ENCODE data around the gene ACTR8.

The ACTR8 gene

DNA sequence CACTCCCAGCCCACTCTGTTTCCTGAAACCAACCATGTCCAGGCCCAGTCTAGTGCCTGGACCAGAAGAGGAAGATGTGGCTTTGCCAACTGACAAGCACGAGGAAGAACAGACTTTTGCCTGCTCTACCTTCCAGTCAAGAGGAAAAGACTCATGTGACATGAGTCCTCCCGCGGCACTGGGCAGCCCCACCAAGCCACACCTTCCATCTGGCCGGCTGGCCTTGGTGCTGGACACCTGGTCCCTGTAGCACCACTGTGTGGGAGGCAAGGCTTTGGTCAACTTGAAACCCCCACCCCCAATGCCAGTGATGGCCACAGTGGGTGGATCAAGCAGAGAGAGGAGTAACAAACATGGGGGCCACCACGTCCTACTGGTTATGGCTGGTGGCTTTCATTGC is 48.3 kb downstream of the ACTR8 start:
- DNase-seq = no peak

DNA sequence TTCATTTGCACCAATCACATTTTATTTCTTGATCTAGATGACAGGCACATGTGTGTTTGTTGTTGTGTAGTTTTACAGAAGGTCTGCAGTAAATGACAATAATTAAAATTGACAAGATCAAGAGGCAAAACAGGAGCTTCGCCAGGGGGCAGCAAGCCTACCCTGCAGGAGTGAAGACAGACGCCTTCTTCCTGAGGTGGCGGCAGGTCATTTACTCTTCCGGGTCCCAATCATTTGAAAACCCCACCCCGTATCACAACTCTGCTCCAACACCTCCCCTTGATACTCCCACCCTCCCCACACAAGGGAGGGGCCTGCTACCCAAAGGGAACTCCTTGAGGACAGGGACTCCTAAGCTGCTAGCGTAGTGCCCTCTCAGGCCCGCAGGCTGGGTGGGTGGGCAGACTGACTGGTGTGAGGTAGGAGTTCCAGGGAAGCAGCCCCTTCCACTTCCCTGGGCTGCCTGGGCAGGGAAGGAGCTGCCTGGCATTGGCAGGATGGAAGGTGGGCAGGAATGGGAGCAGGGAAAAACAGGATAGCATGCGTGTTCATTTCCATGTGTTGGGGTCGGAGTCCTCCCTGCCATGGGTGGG is 48.8 kb downstream of the ACTR8 start:
- no peak for DNase-seq

DNA sequence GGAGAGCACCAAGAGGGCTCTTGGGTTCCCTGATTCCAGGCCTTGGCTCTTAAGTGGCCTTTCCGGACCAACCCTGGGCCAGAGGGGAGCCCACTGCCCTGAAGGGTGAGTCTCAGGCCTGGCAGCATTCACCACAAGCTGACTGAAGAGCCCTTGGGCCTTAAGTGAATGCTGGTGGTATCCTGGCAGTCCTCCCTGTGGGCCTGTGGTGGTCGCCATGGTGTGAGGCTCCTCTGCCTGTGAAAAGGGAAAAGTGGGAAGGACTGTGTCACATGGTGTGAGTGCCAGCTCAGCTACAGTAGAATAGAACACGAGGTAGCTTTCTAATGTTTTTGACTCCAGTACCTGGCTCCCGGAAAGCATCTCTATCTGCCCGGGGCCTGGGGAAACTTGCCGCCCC is 51.0 kb downstream of the ACTR8 start:
- DNase-seq = no peak

DNA sequence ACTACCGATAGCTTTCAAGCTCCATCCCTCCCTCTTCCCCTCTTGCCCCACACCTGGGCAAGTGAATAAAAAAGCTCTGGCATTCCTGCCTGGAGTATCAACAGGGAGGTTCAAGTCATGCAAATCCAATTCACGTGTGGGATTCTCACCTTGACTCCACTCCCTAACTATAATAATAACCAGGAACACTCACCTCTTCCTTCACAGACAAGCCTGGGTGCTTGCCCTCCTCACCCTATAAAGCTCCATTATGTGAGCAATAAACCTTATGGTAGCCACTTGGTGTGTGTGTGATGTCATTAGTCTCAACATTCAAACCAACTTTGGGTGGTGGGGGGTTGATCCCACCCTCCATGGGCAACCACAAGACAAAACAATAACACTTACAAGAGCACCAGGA is 52.3 kb downstream of the ACTR8 start:
- DNase-seq = no peak

DNA sequence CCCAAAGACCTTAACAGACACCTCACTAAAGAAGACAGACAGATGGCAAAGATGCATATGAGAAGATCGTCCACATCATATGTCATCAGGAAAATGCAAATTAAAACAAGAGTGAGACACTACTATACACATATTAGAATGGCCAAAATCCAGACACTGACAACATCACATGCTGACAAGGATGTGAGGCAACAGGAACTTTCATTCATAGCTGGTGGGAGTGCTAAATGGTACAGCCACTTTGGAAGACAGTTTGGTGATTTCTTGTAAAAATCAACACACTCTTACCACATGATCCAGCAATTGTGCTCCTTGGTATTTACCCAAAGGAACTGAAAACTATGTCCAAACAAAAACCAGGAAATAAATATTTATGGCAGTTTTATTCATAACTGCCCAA is 53.4 kb downstream of the ACTR8 start:
- DNase-seq = no peak

DNA sequence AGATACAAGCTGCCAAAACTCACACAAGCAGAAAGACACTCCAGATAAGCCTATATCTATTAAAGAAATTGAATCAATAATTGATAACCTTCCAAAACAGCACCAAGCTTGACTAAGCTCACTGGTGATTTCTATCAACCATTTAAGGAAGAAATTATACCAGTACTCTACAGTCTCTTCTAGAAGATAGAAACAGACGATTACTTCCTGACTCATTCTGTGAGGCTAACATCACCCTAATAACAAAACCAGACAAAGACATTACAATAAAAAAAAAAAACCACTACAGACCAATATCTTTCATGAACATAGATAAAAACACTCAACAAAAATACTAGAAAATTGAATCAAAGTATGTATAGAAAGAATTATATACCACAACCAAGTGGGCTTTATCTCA is 55.9 kb downstream of the ACTR8 start:
- no peak for DNase-seq

DNA sequence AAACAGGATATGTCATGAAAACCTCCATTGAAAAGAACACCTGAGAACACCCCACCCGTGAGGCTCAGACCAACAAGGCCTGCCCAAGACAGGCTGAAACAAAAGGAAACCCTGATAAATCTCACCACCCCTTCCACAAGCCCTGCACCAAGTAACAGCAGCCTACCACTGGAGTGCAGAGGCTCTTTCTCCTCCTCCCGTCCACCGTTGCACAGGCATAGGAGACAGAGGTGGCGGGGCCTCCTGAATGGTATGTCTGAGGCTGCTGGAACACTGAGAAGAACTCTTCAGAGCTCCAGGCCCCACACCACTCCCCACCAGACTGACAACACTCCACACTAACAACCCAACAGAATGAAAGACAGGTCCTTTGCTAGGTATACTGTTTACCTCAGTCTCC is 57.2 kb downstream of the ACTR8 start:
- DNase-seq = no peak

DNA sequence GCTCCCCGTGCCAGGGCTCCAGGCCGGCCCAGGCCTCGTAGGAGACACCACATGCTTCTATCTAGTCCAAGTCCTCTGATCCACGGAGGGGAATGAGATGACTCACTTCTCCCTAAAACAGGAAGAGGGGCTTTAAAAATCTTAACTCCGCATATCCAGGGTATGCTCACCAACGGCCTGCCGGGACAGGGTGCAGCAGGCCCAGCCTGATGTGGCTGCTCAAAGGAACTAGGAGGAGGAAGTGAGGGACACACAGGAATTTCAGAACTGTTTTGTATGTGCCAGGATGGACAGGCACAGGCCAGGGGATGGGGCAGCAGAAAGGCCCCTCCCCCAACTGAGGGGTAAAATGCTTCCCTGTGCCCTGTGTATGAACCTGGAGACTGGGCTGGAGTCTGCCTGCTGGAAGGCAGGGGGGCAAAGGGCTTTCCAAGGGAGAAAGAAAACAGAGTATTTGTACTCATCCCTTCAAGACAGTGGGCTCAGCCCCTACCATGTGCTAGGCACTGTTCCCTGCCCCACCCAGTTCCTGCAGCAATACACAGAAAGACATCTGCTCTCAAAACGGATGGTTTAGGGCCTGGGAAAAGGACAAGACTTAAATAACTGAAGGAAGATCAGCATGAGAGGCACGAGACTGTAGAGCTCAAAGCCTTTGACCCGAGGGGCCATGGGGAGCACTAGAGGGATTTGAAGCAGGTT is 57.8 kb downstream of the ACTR8 start:
- no peak for DNase-seq

DNA sequence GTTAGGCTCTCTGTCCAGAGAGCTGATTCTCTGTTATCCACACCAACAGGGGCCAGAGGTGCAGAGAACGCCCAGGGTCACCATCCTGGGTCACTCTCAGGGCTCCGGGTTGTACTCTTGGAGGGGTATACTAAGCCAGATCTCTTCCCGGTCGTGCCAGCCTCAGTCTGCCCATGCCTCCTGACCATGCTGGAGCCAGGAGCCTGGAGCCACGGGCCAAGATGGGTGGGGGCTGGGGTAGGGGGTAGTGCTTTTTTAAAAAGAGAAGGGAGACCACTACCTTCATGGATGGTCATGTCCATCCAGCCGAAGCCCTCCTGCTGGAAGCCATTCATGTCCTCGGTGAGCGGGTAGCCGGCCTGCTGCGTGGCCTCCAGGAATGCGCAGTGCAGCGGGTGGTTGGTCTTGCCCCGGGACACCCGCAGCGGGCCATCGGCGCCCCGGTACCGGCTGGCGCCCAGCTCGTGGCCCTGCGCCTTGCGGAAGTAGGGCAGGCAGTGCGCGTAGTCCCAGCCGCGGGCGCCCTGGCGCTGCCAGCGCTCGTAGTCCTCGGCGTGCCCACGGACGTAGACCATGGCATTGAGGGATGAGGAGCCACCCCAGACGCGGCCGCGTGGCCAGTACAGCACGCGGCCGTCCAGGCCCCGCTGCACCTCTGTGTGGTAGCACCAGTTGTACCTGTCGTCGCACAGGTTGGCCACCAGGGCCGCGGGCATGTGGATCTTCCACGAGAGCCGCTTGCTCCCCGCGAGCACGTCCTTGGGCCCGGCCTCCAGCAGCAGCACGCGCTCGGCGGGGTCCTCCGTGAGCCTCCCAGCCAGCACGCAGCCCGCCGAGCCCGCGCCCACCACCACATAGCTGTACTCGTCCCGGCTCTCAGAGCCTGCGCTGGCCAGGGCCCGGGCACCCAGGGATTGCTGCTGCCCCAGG is 58.7 kb downstream of the ACTR8 start:
- DNase-seq = no peak

DNA sequence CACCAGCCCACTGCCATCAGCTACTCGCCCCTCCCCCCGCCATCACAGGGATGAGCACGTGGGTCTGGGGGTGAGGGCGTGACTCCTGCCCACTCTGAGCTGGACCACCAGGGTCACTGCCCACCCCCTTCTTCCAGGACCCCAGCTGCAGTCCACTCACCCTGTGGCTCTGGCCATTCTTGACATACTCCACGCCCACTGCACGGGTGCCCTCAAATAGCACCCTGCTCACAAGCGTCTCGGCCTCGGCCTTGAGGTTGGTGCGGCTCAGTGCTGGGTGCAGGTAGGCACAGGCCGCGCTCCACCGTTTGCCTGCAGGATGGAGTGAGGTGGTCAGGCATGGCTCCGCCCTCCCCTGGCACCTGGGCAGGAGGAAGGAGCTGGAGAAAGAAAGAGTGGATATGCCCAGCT is 59.6 kb downstream of the ACTR8 start:
- no peak for DNase-seq

DNA sequence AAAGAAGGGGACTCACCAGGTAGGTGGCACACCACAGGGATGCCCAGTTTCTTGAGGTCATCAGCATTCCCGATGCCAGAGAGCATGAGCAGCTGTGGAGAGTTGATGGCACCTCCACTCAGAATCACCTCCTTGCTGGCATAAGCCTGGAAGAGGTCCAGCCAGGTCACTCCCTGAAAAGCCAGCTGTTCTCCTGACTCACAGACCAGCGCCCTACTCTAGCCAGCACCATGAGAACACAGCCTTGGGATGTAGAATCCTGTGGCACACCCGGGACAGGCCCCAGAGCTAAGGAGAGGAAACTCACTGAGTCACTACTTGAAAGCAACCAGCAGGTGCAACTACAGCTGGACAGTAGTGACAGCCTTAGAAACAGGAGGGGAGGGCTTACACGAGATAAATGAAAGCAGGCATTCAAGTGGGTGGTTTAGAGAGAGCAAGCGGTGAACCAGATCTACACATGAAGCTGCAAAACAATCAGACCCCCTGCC is 60.3 kb downstream of the ACTR8 start:
- DNase-seq = no peak

DNA sequence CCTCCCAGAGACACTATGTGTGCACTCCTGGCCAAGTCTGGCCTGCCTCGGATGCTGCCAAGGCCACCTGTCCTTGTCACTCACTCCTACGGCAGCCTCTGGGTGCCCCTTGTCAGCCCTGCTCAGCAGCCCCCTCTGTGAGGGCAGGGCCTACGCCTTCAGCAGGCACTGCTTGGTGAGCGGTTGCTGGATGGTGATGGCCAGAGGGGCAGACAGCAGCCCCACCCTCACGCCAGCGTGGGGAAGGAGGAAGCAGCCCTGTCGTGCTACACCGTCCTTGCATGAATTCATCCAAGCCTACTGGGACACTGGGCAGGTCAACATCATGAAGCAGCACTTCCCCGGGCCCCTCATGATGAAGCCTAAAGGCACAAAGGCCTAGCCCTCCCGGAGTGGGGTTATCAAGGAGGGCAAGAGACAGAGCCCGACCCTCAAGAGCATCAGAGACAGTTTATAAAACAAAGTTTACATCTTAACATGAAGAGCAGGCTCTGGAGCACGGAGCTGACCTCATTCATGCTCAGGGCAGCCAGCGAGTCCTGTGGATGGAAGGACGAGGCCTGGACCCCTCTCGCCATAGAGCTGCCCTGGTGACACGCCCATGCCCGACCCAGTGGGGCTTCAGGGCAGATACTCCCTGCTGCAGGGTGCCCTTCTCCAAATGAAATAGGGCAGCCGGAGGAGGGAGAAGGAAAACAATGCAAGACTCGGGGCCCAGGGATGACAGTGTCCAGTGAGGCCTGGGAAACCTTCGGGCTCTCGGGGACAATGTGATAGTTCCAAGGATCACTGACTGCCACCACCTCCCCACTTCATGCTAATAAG is 61.0 kb downstream of the ACTR8 start:
- peak; percentile 51 for DNase-seq

DNA sequence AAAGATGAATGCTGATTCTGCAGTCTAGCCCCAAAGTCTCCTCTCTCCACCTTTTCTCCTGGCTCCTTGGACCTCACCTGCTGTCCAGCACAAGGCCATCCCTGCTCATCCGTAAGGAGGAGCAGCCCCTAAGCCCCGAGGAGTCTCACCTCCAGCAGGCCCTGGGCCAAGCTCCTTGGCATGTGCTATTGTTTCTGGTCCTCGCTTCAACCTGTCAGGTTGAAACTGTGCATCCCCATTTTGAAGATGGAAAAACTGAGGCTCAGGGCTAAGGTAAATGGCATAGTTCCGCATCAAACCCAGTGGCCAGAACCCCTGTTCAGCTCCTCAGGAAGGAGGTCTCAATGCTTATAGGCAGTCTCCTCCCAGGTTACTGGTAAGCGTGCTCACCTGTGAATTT is 61.9 kb downstream of the ACTR8 start:
- no peak for DNase-seq

DNA sequence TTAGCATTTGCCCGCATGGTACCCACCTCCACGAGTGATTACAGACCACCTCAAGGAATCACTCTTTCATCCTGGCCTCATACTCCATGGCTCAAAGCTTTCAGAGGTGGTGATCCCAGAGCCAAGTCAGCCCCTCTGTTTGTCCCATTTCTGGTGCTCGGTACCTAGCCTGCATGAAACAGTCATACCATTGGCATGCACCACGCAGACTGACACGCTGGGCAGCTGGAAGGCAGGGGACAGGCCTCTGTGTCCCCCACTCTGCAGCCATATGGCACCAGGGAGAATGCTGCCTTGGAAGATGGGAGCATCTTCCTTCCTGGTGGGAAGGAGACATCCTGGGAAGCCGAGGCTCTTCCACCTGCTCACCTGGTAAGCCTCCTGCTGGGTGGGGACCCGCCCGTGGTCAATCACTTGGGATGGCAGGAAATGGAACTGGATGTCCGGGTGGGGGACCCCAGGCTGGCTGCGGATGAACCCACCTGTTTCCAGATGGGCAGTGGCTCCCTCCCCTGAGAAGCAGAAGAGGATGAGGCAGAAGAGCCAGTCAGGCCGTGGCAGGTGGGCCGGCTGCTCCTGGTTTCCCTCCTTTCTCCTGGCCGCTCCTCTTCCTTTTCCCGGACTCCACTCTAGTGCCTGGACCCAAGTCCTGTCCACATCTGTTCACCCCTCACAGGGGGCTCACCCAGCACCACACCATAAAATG is 62.6 kb downstream of the ACTR8 start:
- DNase-seq = no peak

DNA sequence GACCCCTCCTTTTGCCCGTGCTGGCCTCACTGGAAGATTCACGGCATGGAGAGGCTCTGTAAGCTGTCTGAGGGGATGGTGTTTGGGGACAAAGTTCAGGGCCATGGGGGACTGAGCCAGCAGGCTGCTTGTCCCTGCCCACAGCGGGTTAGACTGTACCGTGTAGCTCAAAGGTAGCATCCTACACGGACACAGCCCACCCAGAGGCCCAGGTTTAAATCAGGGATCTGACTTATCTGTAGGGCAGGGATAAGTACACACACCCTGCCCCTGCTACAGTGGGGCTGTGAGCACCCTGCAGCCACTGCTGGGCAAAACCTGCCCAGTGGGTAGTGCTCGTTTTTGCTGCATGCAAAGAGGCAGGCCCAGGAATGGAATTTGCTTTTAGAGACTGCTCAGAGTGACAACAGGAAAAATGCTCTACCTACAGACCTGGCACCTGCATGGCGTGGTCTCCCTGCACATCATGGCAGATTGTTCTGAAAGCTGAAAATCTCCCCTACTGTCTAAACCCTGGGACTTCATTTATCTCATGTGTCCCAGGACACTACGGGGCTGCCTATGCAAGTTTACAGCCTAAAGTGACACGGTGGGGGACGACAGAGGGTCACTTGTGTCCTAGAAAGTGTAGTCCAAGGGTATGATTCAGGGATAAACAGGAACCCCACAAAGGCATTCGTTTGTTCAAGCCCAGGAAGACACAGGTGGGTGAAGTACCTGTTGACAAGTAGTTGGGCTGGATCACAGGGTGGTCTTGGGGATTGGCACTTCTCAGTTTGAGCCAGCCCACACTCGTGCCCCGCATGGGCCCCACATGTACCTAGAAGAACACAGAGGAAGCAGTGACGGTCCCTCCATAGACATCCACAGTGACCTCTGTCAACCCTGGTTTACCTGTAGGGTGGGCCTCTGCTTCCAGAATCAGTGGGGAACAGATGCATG is 63.5 kb downstream of the ACTR8 start:
- no peak for DNase-seq

DNA sequence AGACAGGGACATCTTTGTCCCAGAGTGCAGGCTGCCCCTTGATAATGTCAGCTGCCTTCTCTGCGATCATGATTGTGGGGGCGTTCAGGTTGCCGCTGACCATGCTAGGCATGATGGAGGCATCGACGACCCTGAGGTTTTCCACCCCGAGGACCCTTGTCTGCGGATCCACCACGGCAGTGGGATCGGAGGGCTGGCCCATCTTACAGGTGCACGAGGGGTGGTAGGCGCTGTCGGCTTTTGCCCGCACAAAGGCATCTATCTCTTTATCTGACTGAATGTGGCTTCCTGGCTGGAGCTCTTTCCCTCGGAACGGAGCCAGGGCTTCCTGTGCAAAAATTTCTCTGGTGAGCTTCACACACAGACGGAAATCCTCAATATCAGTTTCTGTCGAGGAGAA is 64.1 kb downstream of the ACTR8 start:
- DNase-seq = no peak

DNA sequence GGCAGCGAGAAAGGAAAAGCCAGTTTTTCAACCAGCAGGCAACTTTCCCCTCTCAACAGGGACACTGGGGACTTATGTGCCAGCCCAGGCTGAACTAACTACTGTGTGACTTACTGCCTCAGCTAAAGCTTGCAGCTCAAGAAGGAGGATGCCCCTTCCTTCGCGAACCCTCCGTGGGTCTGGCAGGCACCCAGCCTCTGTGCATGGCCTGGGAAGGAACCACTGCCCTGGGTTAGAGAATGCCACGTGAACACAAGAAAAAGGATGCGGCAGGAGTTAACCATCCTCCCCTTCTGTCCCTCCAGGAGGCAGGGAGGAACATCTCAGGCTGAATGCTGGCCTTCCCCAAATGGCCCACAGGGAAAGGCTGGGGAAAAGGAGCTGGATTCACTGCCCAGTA is 64.7 kb downstream of the ACTR8 start:
- DNase-seq = no peak
